BJ (cell line): ENCODE data around the gene ELOB. TPM values are rescaled to one million over a fixed set of nuclear protein-coding genes. Genes with fewer than 3 reads are reported as not detected.
A peak's percentile ranks its signal among the peaks of the same experiment; 100 is the strongest.

ENCODE experiments used
- CTCF ChIA-PET: fragments of 350-600 bp; formaldehyde crosslinking; extraction: SDS; loops from one replicate; lab custom pipeline; 2021; ENCODE audit warnings: antibody characterized with exemption, inconsistent platforms; lab: Yijun Ruan, JAX
- POLR2A ChIA-PET: fragments of 300-600 bp; sonication (Branson Sonifier 250); formaldehyde crosslinking; extraction: SDS; loops from one replicate; lab custom pipeline; 2021; ENCODE audit warnings: antibody characterized with exemption; lab: Charles Lee
- DNase-seq: peaks from one replicate; pipeline ENCODE4 v3.0.0-alpha.2; 2011; ENCODE audit warnings: low read depth
- H3K27me3 ChIP-seq: 2 replicates; pipeline ENCODE4 v1.6.0; 2011; ENCODE audit warnings: low read length; ENCODE audit not compliant: control insufficient read depth, insufficient read depth
- H3K36me3 ChIP-seq: 2 replicates; pipeline ENCODE4 v1.5.1; 2011; ENCODE audit warnings: low read length; ENCODE audit not compliant: control insufficient read depth, insufficient read depth
- H3K4me3 ChIP-seq: 2 replicates; pipeline ENCODE4 v1.5.1; 2011; ENCODE audit warnings: low read depth, mild to moderate bottlenecking, control low read depth, low read length
- CTCF ChIP-seq: IDR thresholded peaks from 2 replicates; pipeline ENCODE4 v1.5.1; 2011; ENCODE audit warnings: low read depth, mild to moderate bottlenecking, control low read depth, inconsistent platforms, low read length, moderate library complexity; ENCODE audit not compliant: insufficient read depth
- polyA plus RNA-seq: library from polyadenylated mRNA; depleted of rRNA; stranded (reverse); fragments of >200 nt; gene quantifications from 2 replicates; pipeline ENCODE4 v1.2.3, GENCODE V29; 2011

The ELOB gene
- polyA plus RNA-seq, 1 experiment: 212 TPM

DNA sequence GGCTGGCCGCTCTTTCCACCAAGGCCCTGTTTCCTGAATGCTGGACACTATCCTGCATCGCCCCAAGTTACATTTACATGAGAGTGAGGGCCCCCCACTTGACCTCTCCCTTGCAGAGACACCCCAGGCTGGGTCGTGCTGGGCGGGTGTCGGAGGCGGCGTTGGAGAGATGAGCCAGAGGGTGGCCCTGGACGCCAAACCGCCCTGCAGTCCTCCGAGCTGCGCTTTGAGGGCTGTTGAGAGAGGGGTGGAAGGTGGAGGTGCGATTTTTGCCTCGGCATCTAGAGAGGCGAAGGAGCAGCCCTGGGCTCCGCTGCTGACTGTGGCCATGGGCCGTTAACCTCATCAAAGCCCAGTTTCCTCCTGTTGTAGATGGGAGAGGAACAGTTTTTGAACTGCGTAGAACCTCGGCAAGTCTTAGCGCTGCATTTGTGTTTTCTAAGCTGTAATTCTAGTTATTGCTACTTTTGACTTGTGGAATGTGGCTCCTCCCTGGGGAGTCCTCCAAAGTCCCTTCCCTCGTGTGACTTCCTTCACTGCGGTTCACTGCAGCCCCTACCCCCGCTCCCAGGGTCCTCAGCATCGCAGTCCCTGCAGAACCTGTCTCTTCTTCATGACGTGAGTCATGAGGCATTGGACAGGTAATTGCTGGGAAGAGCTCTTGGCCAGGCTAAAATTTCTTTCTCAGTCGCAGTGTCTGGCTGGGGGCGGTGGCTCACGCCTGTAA lies 986 bp upstream of the ELOB start:
- TF ChIP-seq CTCF: no peak
- no peak for DNase-seq
- H3K36me3 ChIP-seq: peaks cover 12% of the 10 kb centered on the region
- no peaks in the 10 kb centered on the region; the same call in none of the 2 replicates for H3K27me3 ChIP-seq
- peak overlapping the region; percentile 99 for H3K4me3 ChIP-seq
- ChIA-PET CTCF (interaction anchor here (0.6 to 0.8 kb wide), 2 partner anchors 90 to 1282 kb away, joined by 3 read pairs; no protein-coding TSS in a partner anchor), POLR2A (interaction anchor here (1.0 kb wide), 1 partner anchor 25 kb away, joined by 3 read pairs; no protein-coding TSS in a partner anchor)

- no peak for TF ChIP-seq CTCF
- POLR2A ChIA-PET: no interaction called here
- DNase-seq: no peak
- CTCF ChIA-PET: interaction anchor here (0.9 kb wide), 1 partner anchor 91 kb away, joined by 5 read pairs; no protein-coding TSS in a partner anchor
- H3K36me3 ChIP-seq: peaks cover 20% of the 10 kb centered on the region
- peak overlapping the region; percentile 76 for H3K4me3 ChIP-seq
- H3K27me3 ChIP-seq: no peaks in the 10 kb centered on the region; the same call in 1 of the 2 replicates
Measured at GRCh38 chr16:2776500-2777139, 460 bp downstream of the ELOB start.

DNA sequence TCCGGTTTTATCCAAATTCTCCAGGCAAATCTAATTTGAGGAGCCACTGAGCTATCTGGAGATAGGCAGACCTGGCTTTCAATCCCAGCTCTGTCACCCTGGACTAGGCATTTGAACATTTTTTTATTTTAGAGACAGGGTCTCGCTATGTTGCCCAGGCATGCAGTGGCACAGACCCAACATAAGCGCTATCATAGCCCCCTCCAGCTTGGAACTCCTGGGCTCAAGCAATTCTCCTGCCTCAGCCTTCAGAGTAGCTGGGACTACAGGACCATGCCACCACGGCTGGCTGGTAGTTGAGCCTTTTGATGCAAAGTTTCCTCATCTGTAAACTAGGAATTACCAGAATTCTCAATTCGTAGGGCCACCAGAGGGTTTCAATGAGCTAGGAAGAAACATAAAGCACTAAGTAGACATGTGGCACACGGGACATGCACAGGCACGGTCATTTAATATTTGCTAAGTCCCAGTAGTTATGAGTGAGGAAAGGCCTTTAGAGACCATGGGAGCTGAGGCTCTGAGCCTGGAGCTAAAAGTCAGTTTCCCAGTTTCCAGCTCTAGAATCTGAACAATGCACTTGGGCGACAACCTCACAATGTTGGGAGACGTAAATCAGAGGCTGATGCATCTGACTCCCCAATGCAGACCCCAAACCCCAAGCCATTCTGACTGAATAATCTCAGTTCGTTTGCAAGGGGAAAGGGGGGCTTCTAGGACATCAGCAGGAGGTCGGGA lies 1.1 kb downstream of the ELOB start:
- POLR2A ChIA-PET: no interaction called here
- DNase-seq: no peak

GRCh38 chr16:2775131-2775716 lies 1.9 kb downstream of the ELOB start:
- CTCF ChIA-PET: interaction anchor here (1.3 kb wide), 1 partner anchor 17 kb away, joined by 5 read pairs; no protein-coding TSS in a partner anchor

More for the DNA sequence above, 1.1 kb downstream of the ELOB start:
- CTCF ChIA-PET: interaction anchor here (0.9 kb wide), 1 partner anchor 92 kb away, joined by 5 read pairs; no protein-coding TSS in a partner anchor
- TF ChIP-seq CTCF: no peak
- Histone ChIP-seq H3K36me3 (peaks cover 24% of the 10 kb centered on the region), H3K4me3 (peak overlapping the region; percentile 76), H3K27me3 (no peaks in the 10 kb centered on the region; the same call in 1 of the 2 replicates)

More at GRCh38 chr16:2775131-2775716, 1.9 kb downstream of the ELOB start:
- no peak for TF ChIP-seq CTCF
- no peak overlapping the region for H3K4me3 ChIP-seq
- H3K27me3 ChIP-seq: no peaks in the 10 kb centered on the region
- POLR2A ChIA-PET: no interaction called here
- no peak for DNase-seq
- H3K36me3 ChIP-seq: peaks cover 30% of the 10 kb centered on the region
